GM19351 (cell line): ENCODE results near the gene TMEM178B.
A peak's percentile ranks its signal among the peaks of the same experiment; 100 is the strongest.

Experiments used
- ATAC-seq: cut with Tn5 transposase; IDR thresholded peaks from one replicate; pipeline ENCODE4 v1.9.1; 2021; ENCODE audit warnings: mild to moderate bottlenecking, moderate library complexity; ENCODE audit not compliant: unreplicated experiment

The TMEM178B gene

DNA sequence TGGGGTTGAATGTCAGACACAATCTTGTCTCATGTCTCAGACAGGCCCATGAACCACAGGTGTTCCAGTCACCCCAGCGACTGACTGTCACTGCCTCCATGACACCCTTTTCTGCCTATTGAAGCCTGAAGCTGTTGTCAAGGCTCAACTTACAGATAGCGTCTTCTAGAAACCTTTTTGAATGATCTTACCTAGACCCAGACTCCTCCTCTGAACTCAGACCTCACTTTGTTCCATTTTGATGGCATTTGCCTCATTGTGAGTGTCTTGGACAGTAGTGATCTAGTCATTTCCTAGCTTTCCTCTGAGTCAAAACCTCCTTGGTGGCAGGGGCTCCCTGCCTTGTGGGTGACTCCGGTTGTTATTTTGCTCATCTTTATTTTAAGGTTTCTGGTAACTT, 379.0 kb downstream of the TMEM178B start:
- peak; percentile 76 for ATAC-seq

DNA sequence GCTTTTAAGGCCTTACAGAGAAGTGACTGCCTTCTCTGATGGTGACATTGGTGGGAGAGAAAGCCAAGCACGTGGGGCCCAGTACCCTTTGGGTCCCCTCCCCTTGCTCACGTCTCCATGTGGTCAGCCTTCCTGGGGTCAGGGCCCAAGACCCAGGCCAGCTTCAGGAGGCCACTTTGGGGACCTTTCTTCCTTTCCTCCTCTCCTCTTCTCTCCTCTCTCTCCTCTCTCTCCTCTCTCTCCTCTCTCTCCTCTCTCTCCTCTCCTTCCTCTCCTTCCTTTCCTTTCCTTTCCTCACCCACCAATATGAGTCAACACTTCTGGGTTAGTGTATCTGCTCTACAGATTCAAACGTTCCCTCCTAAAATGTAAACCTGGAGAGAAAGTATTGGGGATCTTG, 380.5 kb downstream of the TMEM178B start:
- ATAC-seq: no peak

- ATAC-seq: no peak
Observed at GRCh38 chr7:141455723-141456122, 381.9 kb downstream of the TMEM178B start.

DNA sequence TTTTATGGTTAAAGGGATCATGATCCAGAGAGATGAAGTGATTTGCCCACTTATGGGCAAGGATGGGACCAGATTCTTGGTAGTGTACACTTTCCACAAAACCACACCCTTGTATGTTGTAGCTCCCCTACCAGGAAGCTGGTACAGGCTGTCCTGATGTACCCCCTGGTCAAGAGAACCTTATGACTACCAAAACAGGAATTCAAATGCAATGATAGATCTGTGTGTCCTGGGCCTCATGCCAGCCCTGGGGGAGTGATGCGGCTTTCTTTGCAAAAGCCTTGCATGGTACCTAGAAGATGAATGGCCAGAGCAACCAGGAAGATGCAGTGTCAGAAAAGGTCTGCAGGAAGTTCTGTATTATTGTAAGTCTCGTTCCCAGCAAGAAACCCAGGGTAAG, 382.4 kb downstream of the TMEM178B start:
- no peak for ATAC-seq

DNA sequence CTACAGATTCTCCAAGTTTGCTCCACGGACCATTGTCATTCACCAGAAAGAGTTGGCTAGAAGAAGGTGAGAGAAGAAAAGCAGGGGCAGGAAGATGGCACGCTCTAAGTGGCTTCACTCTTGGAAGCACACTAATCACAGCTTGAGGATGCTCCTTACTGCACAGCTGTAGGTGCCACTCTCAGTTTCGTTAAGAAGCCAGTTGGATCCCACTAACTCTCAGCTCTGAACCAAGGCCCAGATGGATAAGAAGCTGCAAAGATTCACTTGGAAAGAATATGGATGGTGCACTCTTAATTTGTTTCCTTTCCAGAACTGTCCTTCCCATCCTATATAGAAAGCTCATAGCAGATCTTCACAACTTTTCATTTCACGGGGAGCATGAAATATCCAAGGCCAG, 382.8 kb downstream of the TMEM178B start:
- ATAC-seq: no peak

GRCh38 chr7:141460781-141461715, 387.2 kb downstream of the TMEM178B start:
- no peak for ATAC-seq

GRCh38 chr7:141461924-141462323, 388.1 kb downstream of the TMEM178B start:
- ATAC-seq: no peak

DNA sequence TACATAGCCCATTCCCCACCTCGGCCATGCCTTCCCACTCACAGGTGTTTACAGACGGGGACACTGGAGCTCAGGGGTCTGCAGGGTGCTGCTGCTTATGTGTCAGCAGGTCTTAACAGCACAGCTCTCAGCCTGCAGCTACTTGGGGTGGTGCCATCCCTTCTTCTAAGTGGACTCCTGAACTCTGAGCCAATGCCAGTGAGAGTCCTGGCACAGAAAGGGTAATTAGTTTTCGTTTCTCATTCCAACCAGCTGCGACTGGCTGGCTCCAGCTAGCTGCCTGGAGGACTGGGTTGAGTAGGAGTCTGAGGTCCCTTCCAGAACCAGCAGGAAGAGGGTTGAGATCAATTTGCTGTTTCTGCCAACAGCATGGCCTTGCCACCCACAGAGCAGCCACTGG, 389.1 kb downstream of the TMEM178B start:
- ATAC-seq: no peak

DNA sequence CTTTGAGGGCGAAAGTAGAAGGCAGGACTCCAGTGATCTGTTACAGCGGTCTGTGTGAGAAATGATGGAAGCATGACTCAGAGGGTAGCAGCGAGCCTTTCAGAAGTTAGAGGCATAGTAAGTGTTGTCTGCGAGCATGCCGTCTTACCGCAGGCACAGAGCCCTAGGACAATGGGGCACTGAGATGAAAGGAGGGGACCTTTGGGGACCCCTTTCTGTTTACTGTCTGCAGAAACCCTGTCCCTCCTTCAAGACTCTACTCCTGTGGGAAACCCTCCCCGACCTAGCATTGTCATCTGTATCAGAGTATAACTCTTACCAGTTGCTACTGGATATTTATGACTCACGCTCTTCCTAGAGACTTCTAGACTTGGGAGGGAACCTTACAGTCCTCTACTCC, 390.1 kb downstream of the TMEM178B start:
- ATAC-seq: no peak

- ATAC-seq: no peak
Observed at GRCh38 chr7:141464551-141464950, 390.7 kb downstream of the TMEM178B start.

GRCh38 chr7:141466151-141466904, 392.5 kb downstream of the TMEM178B start:
- ATAC-seq: no peak

- ATAC-seq: no peak
Observed at GRCh38 chr7:141468341-141468740, 394.5 kb downstream of the TMEM178B start.

DNA sequence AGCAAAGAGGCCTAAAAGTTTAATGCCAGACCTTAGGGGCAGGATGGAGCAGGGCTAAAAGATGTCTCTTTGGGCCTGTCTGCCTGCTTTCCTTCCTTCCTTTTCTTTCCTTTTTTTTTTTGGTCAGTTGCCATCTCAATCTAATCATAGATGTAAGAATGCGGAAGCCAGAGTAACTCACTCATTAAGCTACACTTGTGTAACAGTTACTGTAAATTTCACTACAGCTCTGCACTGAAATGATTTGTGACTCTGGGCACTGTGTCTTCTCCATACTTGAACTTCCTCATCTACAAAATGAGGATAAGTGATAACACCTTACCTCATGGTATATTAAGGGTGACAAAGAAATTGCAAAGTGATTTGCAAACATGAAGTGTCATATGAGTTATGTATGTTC, 401.8 kb downstream of the TMEM178B start:
- ATAC-seq: no peak

GRCh38 chr7:141477865-141478264, 404.0 kb downstream of the TMEM178B start:
- ATAC-seq: no peak

DNA sequence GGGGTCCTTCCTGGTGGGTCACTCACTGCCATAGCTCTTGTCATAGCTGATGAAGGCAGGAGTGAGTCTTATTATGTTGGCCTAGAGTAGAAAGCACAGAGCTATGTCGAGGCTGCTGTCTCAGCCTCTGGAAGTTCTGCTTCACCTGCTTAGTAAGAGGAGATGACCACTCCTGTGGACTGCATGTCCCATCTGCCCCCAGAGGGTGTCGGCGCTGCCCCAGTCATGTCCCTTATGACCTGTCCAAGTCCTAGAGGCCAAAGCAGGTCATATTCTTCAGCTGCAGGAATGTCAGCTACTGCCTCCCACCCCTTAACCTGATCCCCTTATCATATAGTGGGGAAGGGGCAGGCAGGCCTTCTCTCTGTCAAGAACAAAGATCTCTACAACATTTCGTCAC, 405.0 kb downstream of the TMEM178B start:
- ATAC-seq: no peak

GRCh38 chr7:141480953-141481352, 407.1 kb downstream of the TMEM178B start:
- no peak for ATAC-seq

GRCh38 chr7:141481971-141482370, 408.1 kb downstream of the TMEM178B start:
- no peak for ATAC-seq

DNA sequence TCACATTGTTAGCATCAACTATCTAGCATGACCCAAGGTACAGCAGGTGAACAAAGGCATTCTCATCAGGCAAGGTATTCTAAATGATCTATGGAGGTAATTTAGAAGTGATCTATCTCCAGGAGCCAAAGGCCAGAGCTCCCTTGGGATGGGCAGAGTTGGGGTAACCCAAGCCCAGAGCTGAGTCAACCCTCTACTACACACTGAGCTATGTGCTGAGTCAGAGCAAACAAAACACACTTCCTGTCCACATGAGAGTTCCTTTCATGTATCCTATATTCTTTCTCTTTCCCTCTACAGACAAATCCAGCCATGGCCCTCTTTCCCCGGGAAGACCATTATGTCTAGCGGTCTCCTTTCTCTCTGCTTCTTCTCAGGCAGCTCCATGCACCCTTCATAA, 409.2 kb downstream of the TMEM178B start:
- ATAC-seq: no peak

DNA sequence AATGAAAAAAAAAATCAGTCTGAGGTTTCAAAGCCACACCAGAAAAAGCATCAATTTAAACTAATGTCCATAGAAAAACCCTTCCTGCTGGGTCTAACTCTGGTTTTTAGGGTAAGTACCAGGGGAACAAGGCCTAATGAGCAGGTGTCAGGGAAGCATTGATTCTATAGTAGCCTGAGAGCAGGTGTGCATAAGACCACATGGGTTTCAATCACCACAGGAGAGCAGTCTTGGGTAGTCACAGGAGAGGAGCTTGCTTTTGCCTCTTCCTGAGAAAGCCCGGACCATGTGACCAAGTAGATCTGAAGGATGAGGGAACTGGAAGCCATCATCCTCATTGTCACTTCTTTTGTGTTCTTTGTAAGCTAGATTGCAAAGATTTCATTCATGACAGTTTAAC, 411.0 kb downstream of the TMEM178B start:
- no peak for ATAC-seq

DNA sequence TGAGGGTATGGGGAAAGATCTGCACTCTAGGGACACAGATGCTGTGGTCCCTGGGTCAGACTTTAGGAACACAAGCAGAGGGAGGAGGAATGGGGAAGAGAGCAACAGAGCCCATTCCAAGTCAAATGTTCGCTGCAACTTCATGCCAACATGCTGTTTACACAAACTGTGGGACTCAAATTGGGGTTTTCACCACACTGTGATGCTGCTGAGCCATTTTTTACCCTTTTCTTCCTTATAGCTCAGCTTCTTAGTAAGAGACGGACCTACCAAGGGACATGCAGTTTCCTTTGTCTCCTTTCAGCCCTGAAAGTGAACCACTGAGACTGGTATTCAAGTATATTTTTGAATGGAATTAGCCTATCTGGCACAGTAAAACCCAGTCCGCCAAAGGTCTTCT, 413.1 kb downstream of the TMEM178B start:
- ATAC-seq: no peak

DNA sequence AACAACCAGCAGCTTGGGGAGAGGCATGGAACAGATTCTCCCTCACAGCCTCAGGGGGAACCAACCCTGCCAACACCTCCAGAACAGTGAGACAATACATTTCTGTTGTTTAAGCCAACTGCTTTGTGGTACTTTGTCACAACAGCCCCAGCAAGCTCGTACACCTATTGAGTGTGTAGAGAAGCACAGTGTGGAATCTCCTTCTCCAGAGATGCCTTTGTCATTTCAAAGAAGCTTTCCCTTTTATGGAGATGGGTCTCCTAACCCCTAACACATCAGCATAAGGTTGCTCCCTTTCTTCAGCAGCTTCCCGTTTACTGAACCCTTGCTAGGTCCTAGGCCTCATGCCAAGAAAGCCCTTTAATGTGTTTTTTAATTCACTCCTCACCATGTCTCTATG, 416.6 kb downstream of the TMEM178B start:
- no peak for ATAC-seq

- ATAC-seq: no peak
Observed at GRCh38 chr7:141495057-141495456, 421.2 kb downstream of the TMEM178B start.
